Activated naive CD4-positive, alpha-beta T cell treated with anti-CD3 and anti-CD28 coated beads for 36 hours (primary cell): ENCODE measurements around the gene KLF11. TPM values are rescaled to one million over a fixed set of nuclear protein-coding genes. Genes with fewer than 3 reads are reported as not detected.
A peak's percentile ranks its signal among the peaks of the same experiment; 100 is the strongest.
"Not testable (repeated sequence)": the region's sequence is repeated elsewhere in the genome, so short reads cannot be mapped to it uniquely, and the experiment has no call there.

Experiments
- CTCF ChIA-PET: fragments of 350-600 bp; sonication (Branson Sonifier 250); formaldehyde crosslinking; loops from one replicate; lab custom pipeline; 2021; ENCODE audit warnings: antibody characterized with exemption; lab: Charles Lee
- DNase-seq: peaks from one replicate; pipeline ENCODE4 v3.0.0-alpha.2; 2020
- H3K27ac Mint-ChIP-seq: one replicate; pipeline ENCODE4 v1.8.0; 2021; ENCODE audit warnings: mild to moderate bottlenecking, mixed read lengths
- H3K27me3 Mint-ChIP-seq: one replicate; pipeline ENCODE4 v1.8.0; 2021; ENCODE audit warnings: low read depth, mixed read lengths
- H3K36me3 Mint-ChIP-seq: one replicate; pipeline ENCODE4 v1.8.0; 2021; ENCODE audit warnings: low read depth, mixed read lengths
- H3K4me1 Mint-ChIP-seq: one replicate; pipeline ENCODE4 v1.8.0; 2021; ENCODE audit warnings: low read depth, mixed read lengths
- H3K4me3 Mint-ChIP-seq: one replicate; pipeline ENCODE4 v1.8.0; 2021; ENCODE audit warnings: mild to moderate bottlenecking, moderate library complexity, mixed read lengths
- H3K9me3 Mint-ChIP-seq: one replicate; pipeline ENCODE4 v1.8.0; 2021; ENCODE audit warnings: mixed read lengths
- intact Hi-C: fragments of 100-400 bp; cut with micrococcal nuclease; formaldehyde crosslinking; loops from one replicate; pipeline ENCODE4 v1.15.1; 2023
- total RNA-seq, 2 experiments: library from RNA; stranded (reverse); gene quantifications; one replicate each; pipeline ENCODE4 v1.2.3, GENCODE V29; 2021

Gene KLF11
- total RNA-seq, 2 experiments from 2014 or later, result 3.0 to 3.1 TPM

DNA sequence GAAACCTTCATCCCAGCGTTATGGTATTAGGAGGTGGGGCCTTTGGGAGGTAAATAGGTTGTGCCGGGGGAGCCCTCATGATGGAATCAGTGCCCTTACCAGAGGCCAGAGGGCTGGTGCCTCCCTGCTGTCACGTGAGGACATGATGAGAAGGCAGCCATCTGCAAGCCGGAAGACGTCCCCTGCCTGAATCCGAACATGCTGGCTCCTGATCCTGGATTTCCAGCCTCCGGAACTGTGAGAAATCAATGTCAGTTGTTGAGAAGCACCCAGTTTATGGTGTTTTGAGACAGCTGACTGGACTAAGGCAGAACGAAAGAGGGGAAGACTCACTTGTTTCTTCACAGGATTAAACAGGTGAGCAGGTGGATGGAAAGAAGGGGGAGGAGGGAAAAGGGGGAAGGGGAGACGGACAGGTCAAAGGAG, 13.0 kb upstream of the KLF11 start:
- no peaks in the 10 kb centered on the region for H3K9me3 Mint-ChIP-seq
- H3K36me3 Mint-ChIP-seq, result no peaks in the 10 kb centered on the region
- H3K27me3 Mint-ChIP-seq, result no peaks in the 10 kb centered on the region
- DNase-seq, result no peak
- peaks cover 16% of the 10 kb centered on the region for H3K4me1 Mint-ChIP-seq
- intact Hi-C loops, result no loop called here
- no peak overlapping the region for H3K27ac Mint-ChIP-seq
- CTCF ChIA-PET, result interaction anchor here (0.8 to 2.1 kb wide), 4 partner anchors 46 to 261 kb away, joined by 3 to 15 read pairs (median 4); no protein-coding TSS in a partner anchor
- H3K4me3 Mint-ChIP-seq, result no peak overlapping the region

DNA sequence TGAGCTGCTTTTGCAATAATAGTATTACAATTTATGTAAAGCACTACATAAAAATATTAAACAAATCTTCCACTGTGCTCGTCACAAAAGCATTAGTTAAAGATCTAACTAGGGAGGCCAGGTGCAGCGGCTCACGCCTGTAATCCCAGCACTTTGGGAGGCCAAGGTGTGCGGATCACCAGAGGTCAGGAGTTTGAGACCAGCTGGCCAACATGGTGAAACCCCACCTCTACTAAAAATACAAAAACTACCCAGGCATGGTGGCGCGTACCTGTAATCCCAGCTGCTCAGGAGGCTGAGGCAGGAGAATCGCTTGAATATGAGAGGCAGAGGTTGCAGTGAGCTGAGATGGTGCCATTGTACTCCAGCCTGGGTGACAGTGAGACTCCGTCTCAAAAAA, 12.6 kb upstream of the KLF11 start:
- peaks cover 16% of the 10 kb centered on the region for H3K4me1 Mint-ChIP-seq
- H3K4me3 Mint-ChIP-seq, H3K9me3 Mint-ChIP-seq, H3K27ac Mint-ChIP-seq, intact Hi-C loops, H3K36me3 Mint-ChIP-seq, DNase-seq, H3K27me3 Mint-ChIP-seq: not testable (repeated sequence)
- CTCF ChIA-PET, result interaction anchor here (1.2 kb wide), 2 partner anchors 47 to 253 kb away, joined by 3 to 5 read pairs; no protein-coding TSS in a partner anchor

DNA sequence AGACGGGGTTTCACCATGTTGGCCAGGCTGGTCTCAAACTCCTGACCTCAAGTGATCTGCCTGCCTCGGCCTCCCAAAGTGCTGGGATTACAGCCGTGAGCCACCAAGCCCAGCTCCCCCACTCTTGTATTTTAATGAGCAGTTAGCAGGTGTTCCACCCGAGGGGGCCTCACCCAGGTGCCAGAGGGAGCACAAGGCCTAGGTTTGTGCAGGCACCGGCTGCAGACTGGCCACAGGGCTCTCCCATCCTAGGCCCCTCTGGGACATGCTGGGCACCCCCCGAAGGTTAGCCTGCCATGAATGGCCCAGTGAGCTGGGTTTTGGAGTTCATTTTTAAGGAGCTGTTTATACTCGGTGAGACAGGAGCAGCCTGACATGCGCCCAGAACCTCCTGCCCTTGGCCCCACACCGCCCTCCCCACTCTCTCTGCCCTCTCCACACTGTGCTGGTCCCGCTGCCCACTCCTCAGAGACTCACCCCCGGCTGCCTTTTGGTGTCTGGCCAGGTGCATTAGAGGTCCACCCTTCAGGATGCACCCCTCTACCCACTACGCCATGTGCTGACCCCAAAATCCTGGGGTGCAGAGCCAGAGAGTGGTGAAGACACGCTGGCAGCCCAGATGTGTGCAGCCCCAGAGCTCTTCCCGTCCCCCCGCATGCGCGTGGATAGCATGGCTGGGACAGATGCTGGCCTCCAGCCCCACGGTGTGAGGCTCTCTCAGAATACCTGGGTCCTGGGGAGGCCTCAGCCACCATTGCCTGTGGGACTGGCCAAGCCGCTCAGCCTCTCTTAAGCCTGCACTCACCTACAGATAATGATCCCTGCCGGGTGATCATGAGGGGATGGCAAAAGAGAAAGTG, 11.2 kb upstream of the KLF11 start:
- no peak for DNase-seq
- no peak overlapping the region for H3K4me3 Mint-ChIP-seq
- intact Hi-C loops, result no loop called here
- no peaks in the 10 kb centered on the region for H3K27me3 Mint-ChIP-seq
- peaks cover 16% of the 10 kb centered on the region for H3K4me1 Mint-ChIP-seq
- CTCF ChIA-PET, result interaction anchor here (1.4 kb wide), 1 partner anchor 217 kb away, joined by 3 read pairs; no protein-coding TSS in a partner anchor
- no peak overlapping the region for H3K27ac Mint-ChIP-seq
- H3K36me3 Mint-ChIP-seq, result no peaks in the 10 kb centered on the region
- no peaks in the 10 kb centered on the region for H3K9me3 Mint-ChIP-seq

GRCh38 chr2:10032746-10033105, 10.6 kb upstream of the KLF11 start:
- intact Hi-C loops, result no loop called here
- no peak for DNase-seq
- H3K27ac Mint-ChIP-seq, result no peak overlapping the region
- H3K4me3 Mint-ChIP-seq, result no peak overlapping the region
- CTCF ChIA-PET, result no interaction called here
- H3K27me3 Mint-ChIP-seq, result no peaks in the 10 kb centered on the region
- peaks cover 16% of the 10 kb centered on the region for H3K4me1 Mint-ChIP-seq
- no peaks in the 10 kb centered on the region for H3K9me3 Mint-ChIP-seq
- no peaks in the 10 kb centered on the region for H3K36me3 Mint-ChIP-seq

DNA sequence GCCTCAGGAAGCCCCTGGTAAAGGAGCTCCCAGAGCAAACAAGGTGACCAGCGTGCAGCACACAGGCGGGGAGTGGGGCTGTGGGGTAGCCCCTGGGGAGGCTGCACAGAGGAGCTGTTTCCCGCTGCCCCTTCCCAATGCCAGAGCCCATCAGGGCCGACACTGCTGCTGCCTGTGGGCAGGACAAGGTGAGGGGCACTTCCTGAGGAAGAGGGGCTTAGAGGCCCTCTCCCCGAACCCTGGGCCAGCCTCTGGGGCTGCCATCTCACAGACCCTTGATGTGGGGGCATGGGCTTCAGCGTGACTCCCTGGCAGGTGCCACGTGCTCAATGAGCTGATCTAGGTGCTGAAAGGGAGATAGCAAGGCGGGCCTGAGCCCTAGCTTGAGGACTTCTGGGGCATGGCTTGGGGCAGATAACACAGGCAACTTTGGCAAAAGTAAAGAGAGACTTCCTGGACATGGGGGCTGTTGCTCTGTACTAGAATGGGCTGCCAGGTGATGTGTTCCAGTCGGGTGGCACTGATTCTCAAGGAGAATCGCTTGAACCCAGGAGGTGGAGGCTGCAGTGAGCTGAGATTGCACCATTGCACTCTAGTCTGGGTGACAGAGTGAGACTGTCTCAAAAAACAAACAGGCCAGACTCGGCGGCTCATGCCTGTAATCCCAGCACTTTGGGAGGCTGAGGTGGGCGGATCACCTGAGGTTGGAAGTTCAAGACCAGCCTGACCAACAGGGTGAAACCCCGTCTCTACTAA, 9.9 kb upstream of the KLF11 start:
- H3K4me3 Mint-ChIP-seq, result no peak overlapping the region
- intact Hi-C loops, result no loop called here
- DNase-seq, result no peak
- H3K36me3 Mint-ChIP-seq, result no peaks in the 10 kb centered on the region
- no peaks in the 10 kb centered on the region for H3K9me3 Mint-ChIP-seq
- H3K4me1 Mint-ChIP-seq, result peaks cover 16% of the 10 kb centered on the region
- no peak overlapping the region for H3K27ac Mint-ChIP-seq
- H3K27me3 Mint-ChIP-seq, result no peaks in the 10 kb centered on the region
- CTCF ChIA-PET, result interaction anchor here (0.5 to 0.6 kb wide), 2 partner anchors 49 to 599 kb away, joined by 3 to 5 read pairs; no protein-coding TSS in a partner anchor

DNA sequence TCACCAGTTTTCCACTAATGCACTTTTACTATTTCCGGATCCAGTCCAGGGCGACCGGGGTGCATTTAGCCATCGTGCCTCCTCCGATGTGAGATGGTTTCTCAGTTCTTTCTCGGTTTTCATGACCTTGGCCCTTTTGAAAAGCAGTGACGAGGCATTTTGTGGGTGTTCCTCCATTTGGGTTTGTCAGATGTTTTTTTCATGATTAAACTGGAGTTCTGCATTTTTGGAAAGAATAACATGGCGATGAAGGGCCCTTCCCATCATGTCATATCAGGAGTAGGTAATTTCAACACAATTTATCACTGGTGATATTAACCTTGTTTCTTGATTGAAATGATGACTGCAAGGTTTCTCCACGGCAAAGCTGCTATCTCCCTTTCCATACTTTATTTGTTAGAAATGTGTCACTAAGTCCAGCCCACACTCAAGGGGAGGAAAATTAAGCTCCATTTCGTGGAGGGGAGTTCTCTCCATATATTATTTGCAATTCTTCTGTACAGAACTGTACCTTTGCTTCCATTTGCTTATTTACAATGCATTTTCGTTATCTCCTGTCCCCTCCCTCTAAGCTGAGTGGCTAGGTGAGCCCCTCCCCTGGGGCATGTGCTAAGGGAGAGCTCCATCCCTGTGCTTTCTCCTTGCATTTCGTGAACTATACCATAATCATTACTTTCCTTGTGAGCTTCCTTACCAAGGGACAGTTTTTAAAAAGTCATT, 8.9 kb upstream of the KLF11 start:
- CTCF ChIA-PET, result interaction anchor here (1.9 to 2.0 kb wide), 3 partner anchors 38 to 220 kb away, joined by 6 to 12 read pairs (median 8); no protein-coding TSS in a partner anchor
- H3K36me3 Mint-ChIP-seq, result no peaks in the 10 kb centered on the region
- H3K27me3 Mint-ChIP-seq, result no peaks in the 10 kb centered on the region
- DNase-seq, result no peak
- H3K4me3 Mint-ChIP-seq, result no peak overlapping the region
- H3K9me3 Mint-ChIP-seq, result no peaks in the 10 kb centered on the region
- no peak overlapping the region for H3K27ac Mint-ChIP-seq
- H3K4me1 Mint-ChIP-seq, result peaks cover 7% of the 10 kb centered on the region
- intact Hi-C loops, result no loop called here

GRCh38 chr2:10035053-10035422, 8.3 kb upstream of the KLF11 start:
- Mint-ChIP-seq H3K4me1 (peaks cover 2% of the 10 kb centered on the region), H3K9me3 (no peaks in the 10 kb centered on the region), H3K27me3 (no peaks in the 10 kb centered on the region), H3K4me3 (no peak overlapping the region), H3K27ac (no peak overlapping the region), H3K36me3 (no peaks in the 10 kb centered on the region)
- intact Hi-C loops, result no loop called here
- CTCF ChIA-PET, result interaction anchor here (1.6 to 2.0 kb wide), 4 partner anchors 12 to 220 kb away, joined by 6 to 12 read pairs (median 8); no protein-coding TSS in a partner anchor
- no peak for DNase-seq

DNA sequence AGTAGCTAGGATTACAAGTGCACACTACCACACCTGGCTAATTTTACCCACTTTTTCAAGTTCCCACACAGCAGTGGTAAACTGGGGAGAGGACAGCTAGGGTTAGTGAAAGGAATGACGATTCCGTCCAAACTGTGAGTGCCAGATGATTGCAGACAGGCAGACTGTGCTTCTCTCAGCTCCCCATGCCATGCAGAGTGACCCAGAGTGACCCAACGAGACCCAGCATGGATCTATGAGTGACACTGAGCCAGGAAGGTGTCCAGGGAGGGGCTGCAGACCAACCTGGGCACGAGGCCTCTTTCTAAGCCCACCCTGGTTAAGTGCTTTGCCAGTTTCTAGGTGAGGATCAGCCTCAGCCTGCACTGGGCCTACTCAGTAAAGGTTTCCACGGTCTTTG, 7.7 kb upstream of the KLF11 start:
- Mint-ChIP-seq H3K9me3 (no peaks in the 10 kb centered on the region), H3K36me3 (no peaks in the 10 kb centered on the region), H3K4me1 (no peaks in the 10 kb centered on the region), H3K27me3 (no peaks in the 10 kb centered on the region), H3K4me3 (no peak overlapping the region), H3K27ac (no peak overlapping the region)
- DNase-seq, result no peak
- intact Hi-C loops, result no loop called here
- CTCF ChIA-PET, result interaction anchor here (1.2 to 2.0 kb wide), 5 partner anchors 9 to 221 kb away, joined by 4 to 12 read pairs (median 8); no protein-coding TSS in a partner anchor

DNA sequence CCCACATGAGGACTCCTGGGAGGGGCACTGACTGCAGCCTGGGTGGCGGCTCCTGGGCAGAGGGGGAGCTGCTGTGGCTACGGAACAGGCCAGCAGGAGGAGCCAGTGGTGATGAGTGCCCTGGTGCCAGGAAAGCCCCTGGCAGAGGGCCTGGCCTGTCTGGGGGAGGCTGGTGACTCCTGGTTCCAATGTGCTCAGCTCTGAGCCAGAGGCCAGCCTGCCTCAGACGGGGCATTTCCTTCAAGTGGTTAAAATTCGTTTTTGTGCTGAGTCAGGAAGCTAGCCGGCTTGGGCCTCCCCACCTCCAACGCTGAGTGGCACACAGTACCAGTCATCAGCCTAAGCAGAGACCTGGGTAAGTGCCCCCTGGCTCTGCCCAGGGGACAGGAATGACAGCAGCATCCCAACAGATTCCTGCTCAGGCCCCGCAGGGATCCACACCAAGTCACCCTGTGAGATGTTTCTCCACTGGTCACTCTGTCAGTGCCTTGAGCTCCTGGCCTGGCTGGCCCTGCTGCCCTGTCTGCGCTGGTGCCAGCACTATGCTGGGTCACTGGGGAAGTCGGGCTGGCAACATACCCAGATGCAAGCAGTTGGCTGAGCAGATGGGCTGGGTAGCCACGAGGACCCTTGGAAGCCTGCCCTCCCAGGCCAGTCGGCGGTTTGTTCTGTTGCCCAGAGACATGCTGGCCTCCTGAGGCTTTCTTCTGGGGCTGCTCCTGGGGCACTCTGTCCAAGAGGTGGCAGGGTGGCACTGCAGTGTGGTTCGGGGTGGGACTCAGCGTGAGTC, 7.1 kb upstream of the KLF11 start:
- CTCF ChIA-PET, result interaction anchor here (0.6 to 2.0 kb wide), 6 partner anchors 9 to 244 kb away, joined by 4 to 12 read pairs (median 7); no protein-coding TSS in a partner anchor
- Mint-ChIP-seq H3K27ac (no peak overlapping the region), H3K36me3 (no peaks in the 10 kb centered on the region), H3K4me3 (no peak overlapping the region), H3K9me3 (no peaks in the 10 kb centered on the region), H3K27me3 (no peaks in the 10 kb centered on the region), H3K4me1 (no peaks in the 10 kb centered on the region)
- peak; percentile 61 for DNase-seq
- intact Hi-C loops, result no loop called here

- Mint-ChIP-seq H3K4me1 (peaks cover 6% of the 10 kb centered on the region), H3K27me3 (peaks cover 3% of the 10 kb centered on the region), H3K36me3 (no peaks in the 10 kb centered on the region), H3K27ac (no peak overlapping the region), H3K4me3 (no peak overlapping the region), H3K9me3 (no peaks in the 10 kb centered on the region)
- CTCF ChIA-PET, result interaction anchor here (0.6 to 1.0 kb wide), 2 partner anchors 10 to 53 kb away, joined by 3 read pairs; no protein-coding TSS in a partner anchor
- no peak for DNase-seq
- intact Hi-C loops, result no loop called here
These were observed 5.2 kb upstream of the KLF11 start for GRCh38 chr2:10038123-10038522.

- Mint-ChIP-seq H3K4me3 (no peak overlapping the region), H3K9me3 (no peaks in the 10 kb centered on the region), H3K27me3 (peaks cover 3% of the 10 kb centered on the region), H3K27ac (no peak overlapping the region), H3K4me1 (peaks cover 6% of the 10 kb centered on the region), H3K36me3 (no peaks in the 10 kb centered on the region)
- DNase-seq, result no peak
- CTCF ChIA-PET, result interaction anchor here (0.6 to 0.8 kb wide), 2 partner anchors 10 to 14 kb away, joined by 3 to 4 read pairs; no protein-coding TSS in a partner anchor
- intact Hi-C loops, result no loop called here
These were observed 4.6 kb upstream of the KLF11 start for GRCh38 chr2:10038716-10039115.
